ENCODE results near the gene ACTL10.
A peak's percentile ranks its signal among the peaks of the same experiment; 100 is the strongest.

ACTL10 gene

GRCh38 chr20:33676121-33676520 lies 9.4 kb downstream of the ACTL10 start:
- no peak for DNase-seq

GRCh38 chr20:33676652-33677645 lies 10.2 kb downstream of the ACTL10 start:
- no peak for DNase-seq

- DNase-seq = no peak
These were observed 11.4 kb downstream of the ACTL10 start for GRCh38 chr20:33677991-33678702.

GRCh38 chr20:33679758-33680485 lies 13.2 kb downstream of the ACTL10 start:
- no peak for DNase-seq

GRCh38 chr20:33680686-33681085 lies 13.9 kb downstream of the ACTL10 start:
- DNase-seq = no peak

GRCh38 chr20:33681288-33681687 lies 14.5 kb downstream of the ACTL10 start:
- no peak for DNase-seq

GRCh38 chr20:33681728-33682353 lies 15.1 kb downstream of the ACTL10 start:
- DNase-seq = peak in 1 of 58 donors; percentile 1

GRCh38 chr20:33684533-33685327 lies 18.0 kb downstream of the ACTL10 start:
- peak in 1 of 58 donors; percentile 42 for DNase-seq

- no peak for DNase-seq
These were observed 18.8 kb downstream of the ACTL10 start for GRCh38 chr20:33685328-33686099.

- peak; percentile 53 to 98 (median 92) for DNase-seq
These were observed 19.6 kb downstream of the ACTL10 start, which contains the start of gene E2F1 for GRCh38 chr20:33686100-33686983. Gene E2F1 (minus strand): TSS chr20:33686385. CDS start chr20:33686264, 121 bp downstream.

- DNase-seq = no peak
These were observed 20.2 kb downstream of the ACTL10 start for GRCh38 chr20:33686984-33687366.

- no peak for DNase-seq
These were observed 20.7 kb downstream of the ACTL10 start for GRCh38 chr20:33687370-33687915.

- no peak for DNase-seq
These were observed 21.5 kb downstream of the ACTL10 start for GRCh38 chr20:33687993-33688937.

- DNase-seq = no peak
These were observed 22.2 kb downstream of the ACTL10 start for GRCh38 chr20:33688938-33689424.

GRCh38 chr20:33689493-33689892 lies 22.8 kb downstream of the ACTL10 start:
- no peak for DNase-seq

- peak in 19 of 58 donors; percentile 11 to 67 (median 32) for DNase-seq
These were observed 23.2 kb downstream of the ACTL10 start for GRCh38 chr20:33689973-33690372.

All from anterior cingulate cortex (tissue), 58 donors.